Lower leg skin (tissue), 4 donors: ENCODE measurements around the gene OGA. TPM values are rescaled to one million over a fixed set of nuclear protein-coding genes. Genes with fewer than 3 reads are reported as not detected.

Experiments
- DNase-seq, 2 donors: peaks; one replicate each; pipeline ENCODE4 v3.0.0-alpha.2; 2019; ENCODE audit warnings: low spot score in 2 of 2
- H3K4me3 ChIP-seq: fragments of 200-600 bp; sonication (generic); 2 replicates; pipeline ENCODE4 v1.5.1; 2017; ENCODE audit warnings: mild to moderate bottlenecking, low read depth; ENCODE audit not compliant: poor library complexity, severe bottlenecking
- CTCF ChIP-seq, 3 donors: fragments of 450-650 bp; IDR thresholded peaks; one replicate each; pipeline ENCODE4 v1.5.1; 2016; ENCODE audit warnings: antibody characterized with exemption in 3 of 3, mild to moderate bottlenecking in 3 of 3, moderate library complexity in 2 of 3
- POLR2A ChIP-seq, 2 donors: fragments of 450-650 bp; IDR thresholded peaks; one replicate each; pipeline ENCODE4 v1.6.1; 2016 to 2017; ENCODE audit warnings: antibody characterized with exemption in 2 of 2, mild to moderate bottlenecking in 1 of 2, moderate library complexity in 1 of 2
- WGBS, 2 donors: methylation state at CpG; one replicate each; pipeline ENCODE4 v1.1.5; 2018; 5-methylcytosine and 5-hydroxymethylcytosine counted together
- intact Hi-C: fragments of 100-400 bp; cut with DNase I; formaldehyde crosslinking; loops from one replicate; pipeline ENCODE4 v1.15.0; 2023; ENCODE audit warnings: low total_unique reads
- total RNA-seq, 4 donors: library from RNA; depleted of rRNA; stranded (reverse); fragments of >200 nt; gene quantifications; one replicate each; pipeline ENCODE4 v1.1.0, GENCODE V29; 2016

OGA gene
- total RNA-seq, 4 donors from 2014 or later = 72.2 to 188 (median 116) TPM

- TF ChIP-seq POLR2A (IDR thresholded peaks at IDR 0.05) (no peak), CTCF (IDR thresholded peaks at IDR 0.05) (no peak)
- DNase-seq = peak in 1 of 2 donors; percentile 72
- no peak overlapping the region for H3K4me3 ChIP-seq
- intact Hi-C loops = no loop called here
- 91 to 92% methylated on average over 5 of the region's 5 CpGs for WGBS, 2 donors
Measured at GRCh38 chr10:101769541-101770180, 48.6 kb downstream of the OGA start.

- no peak overlapping the region for H3K4me3 ChIP-seq
- intact Hi-C loops = no loop called here
- TF ChIP-seq POLR2A (IDR thresholded peaks at IDR 0.05) (no peak), CTCF (IDR thresholded peaks at IDR 0.05) (no peak)
- peak in 1 of 2 donors; percentile 66 for DNase-seq
- WGBS, 2 donors = 81 to 89% methylated on average over 6 to 8 of the region's 8 CpGs
Measured at GRCh38 chr10:101768791-101769170, 49.5 kb downstream of the OGA start.

- intact Hi-C loops = no loop called here
Measured at GRCh38 chr10:101767966-101768790, 50.1 kb downstream of the OGA start.

GRCh38 chr10:101767600-101767945, 50.7 kb downstream of the OGA start:
- TF ChIP-seq POLR2A (IDR thresholded peaks at IDR 0.05) (no peak), CTCF (IDR thresholded peaks at IDR 0.05) (no peak)
- no peak for DNase-seq
- 62 to 73% methylated on average over 6 of the region's 6 CpGs for WGBS, 2 donors
- intact Hi-C loops = no loop called here
- H3K4me3 ChIP-seq = no peak overlapping the region

More at GRCh38 chr10:101767966-101768790, 50.1 kb downstream of the OGA start:
- DNase-seq = peak in 1 of 2 donors; percentile 59
- TF ChIP-seq CTCF (IDR thresholded peaks at IDR 0.05) (no peak), POLR2A (IDR thresholded peaks at IDR 0.05) (no peak)
- 60 to 63% methylated on average over 13 to 14 of the region's 14 CpGs for WGBS, 2 donors
- no peak overlapping the region for H3K4me3 ChIP-seq

GRCh38 chr10:101766753-101767599, 51.3 kb downstream of the OGA start:
- TF ChIP-seq CTCF (IDR thresholded peaks at IDR 0.05) = no peak
- TF ChIP-seq POLR2A (IDR thresholded peaks at IDR 0.05) = no peak
- 76 to 84% methylated on average over 12 of the region's 12 CpGs for WGBS, 2 donors
- no peak overlapping the region for H3K4me3 ChIP-seq
- peak in 1 of 2 donors; percentile 26 for DNase-seq
- intact Hi-C loops = no loop called here
